Activated CD8-positive, alpha-beta memory T cell treated with anti-CD3 and anti-CD28 coated beads, Interleukin-2, amount 50 U/mL, for 1 hour (primary cell): ENCODE measurements around the gene ZYX.

ENCODE experiments used
- DNase-seq: peaks from one replicate; pipeline ENCODE4 v3.0.0-alpha.2; 2020; ENCODE audit errors: extremely low read depth

Gene ZYX

GRCh38 chr7:143380646-143381426, at the start of gene ZYX:
Gene ZYX (plus strand): TSS chr7:143381345. CDS start chr7:143381572, 227 bp downstream.
- DNase-seq = peak; percentile 78

GRCh38 chr7:143334244-143334643, 46.9 kb upstream of the ZYX start:
- DNase-seq = no peak

DNA sequence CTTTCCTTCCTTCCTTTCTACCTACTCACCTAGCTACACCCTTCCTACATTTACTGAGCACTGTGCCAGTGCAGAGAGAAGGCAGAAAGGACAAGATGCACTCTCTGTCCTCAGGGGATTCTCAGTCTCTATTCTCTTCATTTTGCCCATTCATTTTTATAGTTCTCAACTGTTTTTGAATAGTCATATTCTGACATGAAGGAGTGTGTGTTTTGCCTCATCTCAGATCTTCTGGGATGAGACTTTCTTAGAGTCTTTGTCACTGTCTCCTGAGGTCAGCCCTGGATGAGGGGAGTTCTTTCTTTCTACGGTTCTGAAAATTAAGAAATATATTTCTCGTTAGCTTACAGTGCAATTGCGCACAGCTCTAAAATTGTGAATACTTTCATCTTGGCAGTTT, 43.9 kb upstream of the ZYX start:
- no peak for DNase-seq

DNA sequence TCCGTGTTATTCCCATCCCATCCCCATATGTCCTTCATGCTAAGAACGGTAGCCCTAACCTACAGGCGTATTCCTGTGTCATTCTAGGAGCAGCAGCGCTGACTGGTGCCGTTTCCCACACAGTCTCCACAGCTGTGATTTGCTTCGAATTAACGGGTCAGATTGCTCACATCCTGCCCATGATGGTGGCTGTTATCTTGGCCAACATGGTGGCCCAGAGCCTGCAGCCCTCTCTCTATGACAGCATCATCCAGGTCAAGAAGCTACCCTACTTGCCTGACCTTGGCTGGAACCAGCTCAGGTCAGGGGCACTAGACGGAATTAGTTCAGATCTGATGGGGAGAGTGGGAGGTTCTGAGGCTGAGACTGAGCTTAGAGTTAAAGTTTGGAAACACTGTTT, 39.3 kb upstream of the ZYX start:
- DNase-seq = no peak

DNA sequence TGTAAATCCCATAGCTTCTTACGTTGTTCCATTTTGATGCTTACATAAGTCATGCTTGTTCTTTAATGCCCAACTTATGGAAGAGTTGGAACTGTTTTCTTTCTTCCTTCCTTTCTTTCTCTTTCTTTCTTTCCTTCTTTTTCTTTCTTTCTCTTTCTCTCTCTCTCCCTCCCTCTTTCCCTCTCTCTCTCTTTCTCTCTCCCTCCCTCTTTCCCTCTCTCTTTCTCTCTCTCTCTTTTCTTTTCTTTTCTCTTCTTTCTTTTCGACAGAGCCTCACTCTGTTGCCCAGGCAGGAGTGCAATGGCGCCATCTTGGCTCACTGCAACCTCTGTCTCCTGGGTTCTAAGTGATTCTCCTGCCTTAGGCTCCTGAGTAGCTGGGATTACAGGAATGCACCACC, 37.5 kb upstream of the ZYX start:
- no peak for DNase-seq

DNA sequence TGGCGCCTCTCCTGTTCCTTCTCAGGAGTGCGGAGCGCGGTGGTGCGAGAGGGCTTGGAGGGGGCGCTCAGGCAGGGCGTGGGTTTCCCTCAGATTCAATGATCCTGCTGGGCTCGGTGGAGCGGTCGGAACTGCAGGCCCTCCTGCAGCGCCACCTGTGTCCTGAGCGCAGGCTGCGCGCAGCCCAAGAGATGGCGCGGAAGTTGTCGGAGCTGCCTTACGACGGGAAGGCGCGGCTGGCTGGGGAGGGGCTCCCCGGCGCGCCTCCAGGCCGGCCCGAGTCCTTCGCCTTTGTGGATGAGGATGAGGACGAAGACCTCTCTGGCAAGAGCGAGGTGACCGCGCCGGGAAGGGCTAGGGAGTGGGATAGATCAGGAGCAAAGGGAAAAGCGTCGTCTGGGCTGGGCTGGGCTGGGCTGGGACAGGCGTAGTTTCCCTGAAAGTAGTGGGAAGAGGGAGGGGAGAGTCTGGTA, 35.7 kb upstream of the ZYX start:
- peak; percentile 13 for DNase-seq

- DNase-seq = no peak
These were observed 35.1 kb upstream of the ZYX start for GRCh38 chr7:143346018-143346417.

DNA sequence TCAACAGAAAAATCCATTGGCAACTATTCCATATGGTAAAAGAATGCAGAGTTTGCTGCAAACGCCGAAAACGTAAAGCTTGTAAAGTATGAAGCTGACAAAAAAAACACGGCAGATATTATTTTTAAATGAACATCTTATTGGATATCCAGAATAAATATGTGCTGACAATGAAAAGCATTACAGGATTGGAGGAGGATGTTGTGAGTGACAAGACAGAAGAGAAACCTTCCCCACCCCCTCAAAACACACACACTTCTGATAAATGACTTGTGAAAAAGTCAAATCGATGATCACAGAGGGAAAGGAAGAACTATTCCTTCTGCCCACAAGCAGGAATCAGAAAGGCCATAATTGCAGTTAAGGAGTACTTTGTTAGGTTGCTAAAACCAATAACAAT, 33.2 kb upstream of the ZYX start:
- no peak for DNase-seq

- no peak for DNase-seq
These were observed 30.1 kb upstream of the ZYX start for GRCh38 chr7:143351060-143351459.

GRCh38 chr7:143351574-143351973, 29.6 kb upstream of the ZYX start:
- DNase-seq = no peak

- no peak for DNase-seq
These were observed 28.6 kb upstream of the ZYX start for GRCh38 chr7:143352531-143353002.

DNA sequence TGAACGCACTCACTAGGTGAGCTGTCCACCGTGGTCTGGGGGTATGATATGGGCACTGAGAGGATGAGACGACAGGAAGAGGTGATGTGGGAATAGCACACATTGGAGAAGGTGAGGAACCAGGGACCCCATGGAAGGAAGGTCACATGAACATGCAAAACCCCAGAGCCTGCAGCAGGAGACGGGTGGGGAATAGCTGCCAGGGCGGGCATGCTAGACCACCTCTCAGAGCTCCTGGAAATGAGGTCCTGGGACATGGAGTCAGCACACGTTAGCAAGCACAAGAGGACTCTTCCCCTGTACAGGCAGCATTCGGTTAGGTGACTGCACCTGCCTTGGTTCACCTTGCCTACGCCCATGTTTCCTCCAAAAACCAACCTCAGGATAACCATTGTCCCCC, 26.8 kb upstream of the ZYX start:
- no peak for DNase-seq

GRCh38 chr7:143354965-143355364, 26.2 kb upstream of the ZYX start:
- no peak for DNase-seq

- no peak for DNase-seq
These were observed 25.4 kb upstream of the ZYX start for GRCh38 chr7:143355450-143356385.

DNA sequence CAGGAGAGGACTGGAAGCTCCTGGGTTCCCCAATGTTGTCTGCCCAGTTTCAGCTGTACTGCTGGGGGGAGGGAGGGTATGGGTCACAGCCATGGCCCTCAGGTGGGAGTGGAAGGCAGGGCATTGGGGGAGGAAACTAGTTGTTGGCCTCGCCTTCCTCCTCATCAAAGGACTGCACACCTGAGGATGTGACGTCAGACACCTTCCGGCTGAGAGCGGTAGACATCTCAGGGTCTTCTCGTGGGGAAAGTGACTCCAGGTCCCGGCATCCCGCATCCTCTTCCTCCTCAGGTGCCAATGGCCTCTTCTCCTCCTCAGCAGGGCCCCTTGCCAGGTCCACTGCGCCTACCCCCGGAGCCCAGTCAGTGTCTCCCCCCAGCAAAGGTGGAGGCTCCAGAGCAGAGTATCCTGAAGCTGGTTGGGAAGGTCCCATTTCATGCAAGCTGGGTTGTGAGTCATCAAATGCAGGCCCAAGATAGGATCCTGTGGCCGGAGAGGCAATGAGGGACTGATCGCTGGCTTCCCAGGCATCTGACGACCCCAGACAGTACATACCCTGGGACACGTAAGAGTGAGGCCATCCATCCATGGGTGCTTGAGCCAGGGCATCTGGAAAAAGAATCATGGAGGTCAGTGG, 24.6 kb upstream of the ZYX start:
- DNase-seq = no peak

DNA sequence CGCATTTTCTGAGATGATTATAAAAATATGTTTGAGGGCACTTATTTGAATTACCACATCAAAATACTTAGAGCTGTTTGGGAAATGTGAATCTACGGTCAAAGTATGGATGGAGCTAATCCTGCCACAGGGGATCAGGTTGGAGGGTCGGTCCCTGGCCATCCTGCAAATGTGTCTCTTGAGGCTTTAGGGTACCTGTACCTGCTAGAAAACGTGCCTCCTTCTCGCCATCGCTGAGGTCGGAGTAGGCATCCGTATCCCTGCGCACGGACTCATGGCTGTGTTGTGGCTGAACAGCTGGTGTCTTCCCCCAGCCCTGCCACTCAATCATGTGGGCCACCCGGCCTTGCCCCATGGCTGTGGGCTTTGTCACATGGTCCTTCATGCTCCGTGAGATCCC, 22.5 kb upstream of the ZYX start:
- DNase-seq = no peak

- no peak for DNase-seq
These were observed 21.3 kb upstream of the ZYX start for GRCh38 chr7:143359771-143360353.

GRCh38 chr7:143360788-143361551, 20.2 kb upstream of the ZYX start:
- DNase-seq = no peak

GRCh38 chr7:143361552-143362130, 19.5 kb upstream of the ZYX start:
- DNase-seq = no peak

- DNase-seq = no peak
These were observed 18.8 kb upstream of the ZYX start, which contains the start of gene FAM131B for GRCh38 chr7:143362131-143363015. Gene FAM131B (minus strand): TSS chr7:143362713. CDS start chr7:143362603, 110 bp downstream.
